GM21423 (cell line): ENCODE data around the gene PLPP3.

Source experiments
- ATAC-seq: cut with Tn5 transposase; IDR thresholded peaks from one replicate; pipeline ENCODE4 v1.9.1; 2021; ENCODE audit warnings: mild to moderate bottlenecking, moderate library complexity; ENCODE audit not compliant: unreplicated experiment

Gene PLPP3

DNA sequence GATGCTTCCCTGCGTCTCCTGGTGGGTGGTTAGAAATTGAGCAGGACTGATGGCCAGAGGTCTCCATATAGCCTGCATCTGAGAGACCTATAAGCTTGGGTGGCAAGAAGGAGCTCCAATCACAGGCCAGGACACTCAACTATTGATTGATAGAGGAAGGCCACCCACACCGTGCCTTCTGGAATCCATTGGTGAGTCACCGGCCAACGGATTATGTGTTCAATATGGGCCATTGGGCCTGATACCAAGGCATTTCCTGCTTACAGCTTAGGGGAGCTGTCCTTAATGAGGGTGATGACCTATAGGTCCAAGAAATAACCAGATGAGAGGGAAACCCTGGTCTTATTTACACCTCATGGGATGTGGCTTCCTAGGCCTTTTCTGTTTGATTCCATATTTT is 115.1 kb downstream of the PLPP3 start:
- no peak for ATAC-seq

DNA sequence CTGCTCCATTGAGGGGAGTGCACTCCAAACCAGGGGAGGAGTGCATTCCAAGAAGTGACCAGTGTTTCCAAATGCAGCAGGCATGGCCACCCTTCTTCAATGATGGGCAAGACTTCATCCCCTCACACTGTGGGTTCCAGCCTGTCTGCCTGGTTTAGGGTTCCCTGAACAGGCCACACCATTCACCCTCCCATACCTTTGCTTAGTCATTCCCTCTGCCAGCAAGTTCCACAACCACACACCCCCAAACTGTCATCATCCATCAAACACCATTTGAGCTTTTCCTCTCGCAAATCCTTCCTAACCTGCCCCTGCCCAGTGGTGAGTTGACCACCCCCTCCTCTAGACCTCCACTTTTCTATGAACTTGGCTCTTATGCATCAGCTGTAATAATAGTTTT is 116.0 kb downstream of the PLPP3 start:
- ATAC-seq: no peak

DNA sequence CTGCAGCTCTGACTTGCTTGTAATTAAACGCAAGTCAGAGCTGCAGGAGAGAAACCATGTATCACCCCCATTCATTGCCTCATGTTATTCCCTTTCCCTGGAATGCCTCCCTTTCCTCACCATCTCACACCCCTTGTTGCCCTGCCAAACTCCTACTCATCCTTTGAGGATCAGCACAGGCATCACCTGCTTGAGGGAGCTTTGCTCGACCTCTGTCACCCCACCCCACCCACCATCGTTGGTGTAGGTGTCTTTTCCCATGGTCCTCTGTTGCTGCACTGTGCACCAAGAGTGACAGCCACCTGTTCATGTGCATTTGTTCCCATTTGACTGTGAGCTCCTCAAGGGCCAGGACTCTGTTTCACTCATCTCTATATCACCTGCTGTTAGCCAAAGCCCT is 117.2 kb downstream of the PLPP3 start:
- no peak for ATAC-seq

DNA sequence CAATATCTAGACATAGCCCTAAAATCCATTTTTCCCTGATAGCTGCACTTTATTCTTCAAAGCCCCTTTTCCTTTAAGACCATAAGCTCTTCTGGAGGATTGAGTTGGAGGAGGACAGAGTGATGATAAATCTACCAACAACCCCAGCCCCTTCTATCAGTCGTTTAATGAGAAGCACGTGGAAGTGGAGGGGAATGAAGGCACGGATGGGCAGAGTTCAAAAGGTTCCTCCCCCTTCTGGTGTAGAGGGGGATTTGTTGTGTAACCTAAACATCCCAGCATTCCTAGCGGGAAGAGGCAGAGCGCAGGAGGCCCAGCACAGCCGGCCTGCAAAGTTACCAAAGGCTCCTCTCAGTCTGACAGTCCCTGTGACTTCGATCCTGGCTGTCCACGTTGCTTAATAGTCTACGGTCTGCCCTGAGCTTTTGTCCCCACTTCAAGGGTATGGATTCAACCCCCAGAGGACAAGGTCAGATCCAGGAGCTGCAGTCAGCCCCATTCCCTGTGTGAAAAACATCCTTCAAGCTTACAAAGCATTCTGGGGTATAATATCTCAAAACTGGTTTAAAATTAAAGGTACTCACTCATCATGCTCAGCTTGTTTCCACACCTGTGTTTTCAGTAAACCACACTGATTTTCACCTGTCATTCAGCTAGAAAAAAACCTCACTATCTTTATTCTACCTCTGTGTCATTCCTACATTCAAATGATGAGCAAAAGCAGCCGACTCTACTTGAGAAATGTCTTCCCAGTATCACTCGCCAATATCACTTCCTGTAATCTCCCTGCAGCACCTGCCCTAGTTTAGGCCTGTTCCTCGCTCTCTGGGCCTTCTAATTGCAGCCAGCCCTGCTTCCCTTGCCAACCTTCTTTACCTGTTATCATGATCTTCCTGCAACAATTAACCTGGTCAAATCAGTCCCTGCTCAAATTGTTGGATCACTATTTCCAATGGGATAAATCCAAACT is 117.9 kb downstream of the PLPP3 start:
- no peak for ATAC-seq

DNA sequence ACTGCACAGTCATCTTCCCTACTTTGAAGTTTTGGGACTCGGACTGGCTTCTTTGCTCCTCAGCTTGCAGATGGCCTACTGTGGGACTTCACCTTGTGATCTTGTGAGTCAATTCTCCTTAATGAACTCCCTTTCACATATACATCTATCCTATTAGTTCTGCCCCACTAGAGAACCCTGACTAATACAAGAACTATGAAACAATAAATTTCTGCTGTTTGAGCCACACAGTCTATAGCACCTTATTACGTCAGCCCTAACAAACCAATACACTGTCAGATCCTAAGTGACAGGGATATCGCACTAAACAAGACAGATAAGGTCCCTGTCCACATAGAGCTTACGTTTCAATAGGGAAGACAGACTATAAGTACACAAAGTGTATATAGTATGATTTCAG is 120.1 kb downstream of the PLPP3 start:
- no peak for ATAC-seq

DNA sequence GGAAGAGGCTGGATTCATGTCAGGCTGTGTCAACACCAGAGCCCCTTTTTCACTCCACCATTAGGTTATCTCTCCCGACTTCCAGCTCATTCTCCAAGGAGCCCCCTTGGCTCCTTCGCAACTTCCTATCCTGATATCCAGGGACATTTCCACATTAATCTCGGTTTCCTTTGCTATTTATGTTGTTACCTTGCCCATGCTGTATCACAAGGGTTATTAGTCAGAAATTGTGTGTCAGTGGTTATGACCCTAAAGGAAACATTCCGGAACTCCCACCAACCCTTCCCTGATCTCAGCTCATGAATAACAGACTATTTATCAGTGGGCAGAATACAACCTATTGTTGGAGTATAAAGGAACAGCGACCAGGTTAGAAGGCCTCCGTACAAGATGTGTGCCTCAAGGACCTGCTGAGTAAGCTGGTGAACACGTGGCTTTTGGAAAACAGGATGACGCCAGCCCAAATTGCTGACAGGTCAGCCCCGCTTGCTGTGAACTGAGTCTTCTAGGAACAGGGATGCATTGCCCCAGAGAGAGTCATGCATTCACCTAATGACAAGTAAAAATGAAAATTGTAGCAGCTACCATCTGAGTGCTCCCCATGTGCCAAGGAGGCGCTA is 121.5 kb downstream of the PLPP3 start:
- no peak for ATAC-seq

DNA sequence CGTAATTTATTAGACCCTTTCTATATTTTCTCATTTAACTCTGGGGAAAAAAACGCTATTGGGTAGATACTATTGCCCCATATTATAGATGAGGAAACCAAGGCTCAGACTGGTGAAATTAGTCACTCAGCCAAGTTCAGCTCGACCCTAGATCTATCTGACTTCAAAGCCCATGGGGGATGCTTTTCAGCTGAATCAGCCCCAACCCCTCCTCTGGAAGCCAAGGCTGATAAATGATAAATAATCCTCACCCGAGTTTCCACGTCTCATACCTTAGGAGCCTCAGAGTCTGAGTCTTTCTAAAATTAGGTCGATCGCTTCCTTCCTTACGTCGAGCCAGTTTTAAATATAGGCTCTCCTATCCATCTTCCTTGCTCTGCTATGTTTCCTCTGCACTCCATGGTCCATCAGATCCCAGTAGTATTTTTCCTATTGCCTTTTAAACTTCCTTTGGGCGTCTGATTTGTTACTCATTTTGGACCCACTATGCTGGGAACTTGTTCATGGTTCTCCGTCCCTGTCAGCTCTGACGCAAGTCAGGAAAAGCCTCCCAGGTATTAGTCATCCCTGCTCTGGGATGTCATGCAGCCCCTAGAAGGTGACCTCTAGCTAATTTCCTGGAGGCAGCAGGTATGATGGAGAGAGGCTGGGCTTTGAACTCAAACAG is 122.8 kb downstream of the PLPP3 start:
- no peak for ATAC-seq

DNA sequence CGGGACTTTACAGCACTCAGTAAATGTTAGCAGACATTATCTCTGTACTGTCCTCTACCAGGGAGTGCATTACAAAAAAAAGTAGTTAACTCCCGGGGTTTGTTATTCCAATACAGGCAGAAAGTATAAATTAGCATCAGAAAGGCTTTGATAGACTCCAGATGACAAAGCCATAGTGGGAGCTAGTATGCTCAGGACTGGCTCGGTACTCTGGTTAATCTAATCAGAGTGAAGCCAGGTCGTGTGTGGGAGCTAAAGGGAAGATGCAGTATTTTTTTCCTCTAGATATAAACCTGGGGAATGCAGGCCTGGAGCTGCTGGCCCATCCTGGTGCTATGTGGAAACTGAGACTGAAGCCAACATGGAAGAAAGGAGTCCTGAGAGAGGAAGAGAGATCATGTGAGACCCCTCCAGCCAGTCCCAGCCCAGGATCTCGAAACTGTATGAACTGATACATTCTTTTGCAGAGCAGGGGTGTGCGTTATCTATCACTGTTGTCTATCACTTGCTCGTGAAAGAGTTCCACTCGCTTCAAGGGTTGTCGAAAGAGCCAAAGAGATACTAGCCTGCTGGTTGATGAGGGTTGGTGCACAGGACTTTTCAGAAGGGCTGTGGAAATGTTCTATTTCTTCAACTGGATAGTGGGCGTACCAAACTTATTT is 125.8 kb downstream of the PLPP3 start:
- ATAC-seq: no peak

DNA sequence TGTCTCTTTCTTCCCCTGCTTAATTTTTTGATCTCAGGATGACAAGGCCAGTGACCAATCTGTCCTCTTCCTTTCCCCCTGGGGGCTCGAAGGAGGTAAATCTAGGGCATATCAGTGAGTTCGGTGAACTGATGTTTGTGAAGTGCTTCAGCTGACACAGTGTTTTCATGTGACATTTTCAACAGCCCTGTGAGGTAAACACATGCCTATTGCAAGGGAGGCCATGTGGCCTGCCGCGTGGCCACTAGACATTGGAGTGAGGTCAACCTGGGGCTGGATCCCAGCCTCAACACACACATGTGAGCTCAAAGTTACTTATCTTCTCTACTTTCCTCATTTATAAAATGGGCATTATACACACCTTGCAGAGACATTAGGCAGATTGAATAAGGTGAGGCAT is 126.3 kb downstream of the PLPP3 start:
- ATAC-seq: no peak

DNA sequence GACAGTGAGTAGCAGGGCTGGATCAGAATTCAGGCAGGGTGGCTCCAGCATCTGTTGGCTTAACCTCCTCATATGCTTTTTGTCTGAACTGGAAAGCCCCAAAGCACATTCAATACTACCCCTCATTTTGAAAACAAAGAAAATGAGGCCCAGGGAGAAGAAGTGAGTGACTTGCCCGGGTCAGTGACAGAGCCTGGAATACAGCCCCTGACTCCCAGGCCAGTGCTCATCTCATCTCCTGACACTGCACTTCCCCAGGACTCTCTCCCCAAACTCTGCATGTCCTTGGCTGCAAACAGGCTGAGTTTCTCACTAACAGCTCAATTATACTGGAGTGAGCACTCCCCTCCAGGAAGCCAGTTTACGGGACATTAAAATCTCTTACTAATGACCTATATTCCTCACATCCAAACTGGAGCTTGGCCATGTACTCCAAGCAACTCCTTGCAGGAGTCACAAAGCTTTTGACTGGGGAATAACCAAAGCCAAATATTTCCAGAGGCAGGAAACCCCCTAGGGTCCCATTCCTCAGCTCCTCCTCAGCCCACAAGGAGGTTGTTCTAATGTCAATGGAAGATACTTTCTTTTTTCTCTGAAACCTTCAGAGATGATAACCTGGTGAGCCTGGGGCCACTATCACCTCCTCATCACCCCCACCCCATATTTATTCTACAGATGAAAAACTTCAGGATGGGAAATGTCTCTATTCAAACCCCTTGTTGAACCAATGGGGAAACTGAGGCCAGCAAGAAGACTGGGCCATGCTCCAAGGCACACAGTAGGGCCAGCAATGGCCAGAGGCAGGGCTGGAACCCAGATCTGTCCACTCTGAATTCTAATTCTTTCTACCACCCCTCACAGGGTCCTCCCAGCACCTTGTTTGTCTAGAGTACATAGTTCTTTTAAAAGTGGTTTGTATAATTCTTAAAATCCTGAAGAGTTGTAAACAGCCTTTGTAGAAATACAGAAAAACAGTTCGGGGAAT is 127.0 kb downstream of the PLPP3 start:
- ATAC-seq: no peak

DNA sequence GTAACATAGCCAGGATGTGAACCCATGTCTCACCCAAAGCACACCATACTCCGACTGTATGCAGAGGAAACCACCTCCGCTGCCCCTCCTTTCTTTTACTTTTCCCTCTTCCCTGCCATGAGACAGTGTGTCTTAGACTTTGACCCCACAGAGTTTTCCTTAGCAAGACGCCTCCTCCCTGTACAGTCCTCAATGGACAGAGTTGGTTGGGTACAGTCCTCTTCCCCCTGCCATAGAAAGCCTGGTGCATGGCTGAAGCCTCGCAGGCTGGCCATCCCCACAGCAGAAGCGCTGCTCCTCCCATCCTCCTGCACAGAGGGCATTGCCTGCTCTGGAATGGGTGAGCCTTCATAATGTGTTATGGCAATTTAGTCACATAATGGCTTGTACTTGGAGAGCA is 127.9 kb downstream of the PLPP3 start:
- no peak for ATAC-seq

DNA sequence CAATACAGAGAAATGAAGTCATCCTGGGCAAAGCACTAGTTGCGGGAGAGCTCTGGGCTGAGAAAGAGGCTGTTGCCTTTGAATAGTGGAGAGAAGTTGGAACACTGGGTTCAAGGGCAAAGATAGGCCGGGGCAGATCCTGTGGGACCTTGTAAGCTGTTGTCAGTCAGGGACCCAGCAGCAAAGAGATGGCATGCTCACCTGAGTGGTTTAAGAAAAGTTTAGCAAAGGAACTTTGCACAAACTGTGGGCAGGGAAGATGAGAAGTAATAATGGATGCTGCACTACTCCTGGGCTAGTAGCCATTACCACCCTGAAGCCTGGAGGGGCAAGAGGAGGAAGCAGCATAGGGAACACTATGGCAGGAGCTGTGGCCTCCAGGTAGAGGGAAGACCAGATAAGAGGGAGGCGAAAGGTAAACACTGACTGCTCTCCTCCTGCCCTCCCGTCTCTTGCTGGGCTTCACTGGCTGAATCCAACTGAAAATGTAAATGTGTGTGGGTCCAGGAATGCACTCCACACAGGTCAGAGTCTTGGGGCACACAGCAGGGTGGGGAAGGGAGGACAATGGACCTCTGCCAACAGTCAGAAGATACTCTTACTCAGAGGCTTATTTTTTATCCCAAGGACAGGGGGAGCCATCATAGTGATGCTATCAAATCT is 129.2 kb downstream of the PLPP3 start:
- no peak for ATAC-seq

DNA sequence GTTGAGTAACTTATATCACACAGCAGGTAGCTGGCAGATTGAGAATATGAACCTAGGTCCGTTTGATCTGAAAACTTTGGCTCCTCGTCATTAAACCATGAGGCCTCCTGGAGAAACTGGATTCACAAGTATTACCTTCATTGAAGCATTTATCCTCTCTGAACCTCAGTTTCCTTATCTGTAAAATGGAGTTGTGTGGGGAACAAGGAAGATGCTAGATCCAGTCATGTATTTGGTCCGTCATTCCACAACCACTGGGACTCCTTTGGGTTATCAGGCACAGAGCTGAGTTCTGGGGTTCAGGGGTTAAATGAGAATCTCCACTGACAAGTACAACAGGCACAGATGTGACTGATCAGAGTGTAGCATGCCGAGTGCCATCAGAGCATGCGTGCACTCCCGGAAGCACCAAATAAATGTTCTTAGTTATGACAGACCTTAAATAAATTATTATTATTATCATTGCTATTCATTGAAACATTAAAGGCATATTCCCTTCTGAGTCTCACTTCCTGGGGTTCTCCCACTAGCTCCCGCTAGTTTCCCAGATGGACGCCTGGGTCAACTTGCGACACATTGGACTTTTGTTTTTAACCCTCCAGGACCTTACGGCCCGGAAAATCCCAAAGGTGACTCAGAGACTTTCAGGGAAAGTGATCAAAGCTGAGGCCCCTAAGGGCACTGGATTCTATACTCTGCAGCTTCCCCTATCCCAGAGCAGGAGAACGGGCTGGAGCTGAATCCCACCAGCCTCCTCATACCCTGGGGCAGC is 130.6 kb downstream of the PLPP3 start:
- ATAC-seq: no peak

DNA sequence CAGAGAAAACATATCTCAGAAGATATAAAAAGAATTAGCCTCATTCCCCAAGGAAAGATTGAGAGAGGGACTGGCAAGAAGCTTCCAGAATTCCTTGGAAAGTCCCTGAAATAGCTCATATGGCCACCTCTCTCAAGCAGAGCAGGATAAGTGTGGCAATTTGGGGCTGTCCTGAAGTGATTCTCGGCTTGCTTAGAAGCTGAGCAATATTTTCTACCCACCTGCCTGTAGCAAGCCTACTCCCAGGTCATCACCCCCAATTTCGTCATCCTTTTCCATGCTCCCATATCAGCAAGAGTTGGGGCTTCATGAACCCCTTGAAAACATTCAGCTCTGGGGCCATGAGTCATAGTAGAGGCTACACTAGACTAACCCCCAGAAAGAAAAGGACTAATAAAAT is 131.5 kb downstream of the PLPP3 start:
- ATAC-seq: no peak

DNA sequence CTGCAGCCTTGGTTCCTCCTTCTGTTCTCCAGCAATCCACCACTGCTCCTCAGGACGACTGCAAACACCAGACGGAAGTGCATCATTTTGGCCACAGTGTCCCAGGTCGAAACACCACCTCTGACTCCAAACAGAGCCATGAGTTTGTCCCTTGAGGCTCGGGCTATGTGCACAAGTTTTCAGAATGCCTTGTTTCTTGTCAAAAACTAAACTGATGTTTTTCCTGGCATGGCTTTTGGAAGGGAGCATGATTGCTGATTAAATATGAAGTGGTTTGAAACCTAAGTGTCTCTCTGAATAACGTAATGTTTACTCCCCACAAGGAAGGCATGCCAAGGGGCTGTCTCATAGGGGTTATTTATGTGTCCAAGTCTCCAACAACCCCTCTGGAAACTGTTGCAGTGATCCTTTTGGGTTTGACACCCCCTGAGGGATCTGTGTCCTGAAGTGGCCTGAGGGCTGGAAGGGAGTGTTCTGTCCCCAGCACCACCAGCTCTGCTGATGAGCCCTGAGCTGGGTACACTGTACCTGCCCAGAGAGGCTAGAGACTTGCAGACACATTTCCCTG is 132.7 kb downstream of the PLPP3 start:
- ATAC-seq: no peak

DNA sequence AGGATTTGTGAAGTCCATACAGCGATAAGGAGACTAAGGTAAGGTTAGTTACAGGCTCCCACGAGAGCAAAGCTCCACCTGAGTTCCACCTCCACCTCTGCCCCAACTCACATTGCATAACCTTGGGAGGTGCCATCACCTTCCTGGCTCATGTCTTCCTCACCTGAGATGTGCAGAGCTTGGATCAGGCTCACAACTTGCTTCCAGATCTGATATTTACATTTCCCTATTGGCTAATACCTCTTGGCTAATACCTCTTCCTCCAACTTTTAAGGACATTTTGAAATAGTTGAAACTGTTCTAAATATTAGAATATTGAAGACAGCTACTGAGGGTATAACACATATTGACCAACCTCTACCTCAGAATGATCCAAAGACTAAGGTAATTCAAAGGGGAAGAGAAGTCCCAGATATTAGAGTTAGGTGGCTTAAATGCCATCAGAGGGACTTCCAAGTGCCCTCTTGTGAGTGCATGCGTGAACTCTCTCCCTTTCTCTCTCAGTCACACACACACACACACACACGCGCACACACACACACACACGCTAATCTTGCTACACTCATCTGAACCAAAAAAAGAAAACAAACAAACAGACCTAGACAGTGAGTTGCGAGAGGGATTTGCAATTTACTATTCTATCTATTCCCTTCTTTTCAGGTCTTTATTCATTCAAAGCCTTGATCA is 134.3 kb downstream of the PLPP3 start:
- ATAC-seq: no peak
